AG04449 (cell line): ENCODE results near the gene MIGA1.
"Not testable (repeated sequence)": the region's sequence is repeated elsewhere in the genome, so short reads cannot be mapped to it uniquely, and the experiment has no call there.

Experiments
- CTCF ChIA-PET: fragments of 350-600 bp; formaldehyde crosslinking; extraction: SDS; loops from one replicate; lab custom pipeline; 2021; ENCODE audit warnings: antibody characterized with exemption; lab: Yijun Ruan, JAX
- POLR2A ChIA-PET: fragments of 400-600, 350-600 bp; formaldehyde crosslinking; extraction: SDS; loops from one replicate; lab custom pipeline; 2020; ENCODE audit warnings: antibody characterized with exemption, inconsistent platforms; lab: Yijun Ruan, JAX
- DNase-seq: peaks from one replicate; pipeline ENCODE4 v3.0.0-alpha.2; 2010; ENCODE audit warnings: low read depth, low spot score
- H3K4me3 ChIP-seq: 2 replicates; pipeline ENCODE4 v1.5.1; 2011; ENCODE audit warnings: low read depth, mild to moderate bottlenecking, control low read depth, low read length
- CTCF ChIP-seq: IDR thresholded peaks from one replicate; pipeline ENCODE4 v1.5.1; 2011; ENCODE audit warnings: mild to moderate bottlenecking, moderate library complexity, low read length, control low read depth, inconsistent platforms; ENCODE audit not compliant: insufficient read depth; ENCODE audit errors: missing control alignments

MIGA1 gene

GRCh38 chr1:77820121-77820520 lies 40.7 kb downstream of the MIGA1 start:
- H3K4me3 ChIP-seq, result no peak overlapping the region
- CTCF ChIA-PET, result no interaction called here
- DNase-seq, result no peak
- POLR2A ChIA-PET, result no interaction called here
- TF ChIP-seq CTCF, result no peak

GRCh38 chr1:77824079-77824478 lies 44.6 kb downstream of the MIGA1 start:
- CTCF ChIA-PET, result interaction anchor here (1.4 to 1.5 kb wide), 2 partner anchors 9 to 290 kb away, joined by 3 to 6 read pairs; no protein-coding TSS in a partner anchor
- no peak overlapping the region for H3K4me3 ChIP-seq
- TF ChIP-seq CTCF, result no peak
- POLR2A ChIA-PET, result no interaction called here
- peak; percentile 14 for DNase-seq

- no peak overlapping the region for H3K4me3 ChIP-seq
- DNase-seq, result no peak
- ChIA-PET CTCF (interaction anchor here (1.4 to 1.5 kb wide), 2 partner anchors 9 to 290 kb away, joined by 3 to 6 read pairs; no protein-coding TSS in a partner anchor), POLR2A (no interaction called here)
- TF ChIP-seq CTCF, result no peak
Measured at GRCh38 chr1:77824694-77825093, 45.2 kb downstream of the MIGA1 start.

GRCh38 chr1:77825131-77825709 lies 45.8 kb downstream of the MIGA1 start:
- ChIA-PET POLR2A (no interaction called here), CTCF (interaction anchor here (1.2 to 2.0 kb wide), 4 partner anchors 9 to 289 kb away, joined by 3 to 8 read pairs (median 6); no protein-coding TSS in a partner anchor)
- TF ChIP-seq CTCF, result peak; percentile 16
- peak; percentile 28 for DNase-seq
- H3K4me3 ChIP-seq, result no peak overlapping the region

- not testable (repeated sequence) for DNase-seq, H3K4me3 ChIP-seq
- POLR2A ChIA-PET, result interaction anchor here (0.6 kb wide), 1 partner anchor 13 kb away, joined by 3 read pairs; no protein-coding TSS in a partner anchor
- CTCF ChIA-PET, result interaction anchor here (0.6 to 2.0 kb wide), 2 partner anchors 73 to 99 kb away, joined by 3 to 7 read pairs; no protein-coding TSS in a partner anchor
Measured at GRCh38 chr1:77826851-77827250, 47.4 kb downstream of the MIGA1 start.

GRCh38 chr1:77828098-77828497 lies 48.6 kb downstream of the MIGA1 start:
- no peak for TF ChIP-seq CTCF
- no peak overlapping the region for H3K4me3 ChIP-seq
- ChIA-PET POLR2A (no interaction called here), CTCF (interaction anchor here (1.0 kb wide), 1 partner anchor 48 kb away, joined by 3 read pairs; the partner anchor contains the start of gene MIGA1)
- no peak for DNase-seq

GRCh38 chr1:77829851-77830250 lies 50.4 kb downstream of the MIGA1 start:
- TF ChIP-seq CTCF, result no peak
- H3K4me3 ChIP-seq, result no peak overlapping the region
- ChIA-PET CTCF (interaction anchor here (0.7 kb wide), 1 partner anchor 14 kb away, joined by 4 read pairs; no protein-coding TSS in a partner anchor), POLR2A (no interaction called here)
- no peak for DNase-seq
